Suppressor macrophage treated with lipopolysaccharide for 1 hour (primary cell): ENCODE measurements around the gene CDH4.

Source experiments
- DNase-seq, 3 donors: peaks; one replicate each; pipeline ENCODE4 v3.0.0-alpha.2; 2020 to 2022

The CDH4 gene

GRCh38 chr20:61913423-61914225 is 661.6 kb downstream of the CDH4 start:
- DNase-seq, result no peak

DNA sequence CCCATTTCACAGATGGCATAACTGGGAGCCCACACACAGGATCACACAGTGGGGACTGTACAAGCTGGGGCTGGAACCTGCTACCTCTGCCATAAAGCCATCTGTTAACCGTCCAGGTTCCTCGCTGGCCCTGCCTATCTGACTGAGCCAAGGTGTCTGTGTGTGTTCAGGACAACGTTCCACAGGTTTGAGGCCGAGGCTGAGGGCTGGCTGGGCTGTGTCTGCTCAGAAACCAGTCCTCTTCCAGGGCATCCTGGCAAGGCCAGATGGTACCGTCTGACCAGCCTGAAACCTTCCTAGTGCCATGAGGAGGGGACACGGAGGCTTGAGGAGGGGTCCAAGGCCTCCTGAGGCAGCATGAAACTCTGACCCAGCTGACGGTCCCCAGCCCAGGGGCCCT is 663.0 kb downstream of the CDH4 start:
- DNase-seq, result no peak

DNA sequence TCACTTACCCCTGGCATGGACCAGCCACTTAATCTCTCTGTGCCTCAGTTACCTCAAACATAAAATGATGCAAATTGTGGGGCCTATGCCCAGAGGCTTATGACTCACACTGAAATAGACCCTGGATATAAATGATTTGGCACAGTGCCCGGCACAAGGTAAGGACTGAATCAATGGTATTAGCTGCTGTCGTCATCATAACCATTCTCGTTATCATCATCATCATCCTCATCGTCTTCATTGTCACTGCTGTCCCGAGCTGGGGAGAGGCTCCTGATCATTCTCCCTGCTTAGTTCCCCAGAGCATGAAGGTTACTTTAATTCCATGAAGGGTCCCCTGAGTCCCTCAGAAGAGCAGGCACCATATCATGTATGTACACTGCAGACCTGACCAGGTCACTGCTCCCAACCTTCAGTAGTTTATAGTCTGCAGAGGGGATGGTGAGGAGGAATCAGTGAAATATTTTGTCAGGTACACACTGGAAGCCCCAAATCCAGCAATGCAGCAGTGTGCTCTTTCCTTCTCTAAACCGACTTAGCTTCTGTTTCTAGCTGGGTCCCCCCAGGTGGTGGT is 664.3 kb downstream of the CDH4 start:
- no peak for DNase-seq

DNA sequence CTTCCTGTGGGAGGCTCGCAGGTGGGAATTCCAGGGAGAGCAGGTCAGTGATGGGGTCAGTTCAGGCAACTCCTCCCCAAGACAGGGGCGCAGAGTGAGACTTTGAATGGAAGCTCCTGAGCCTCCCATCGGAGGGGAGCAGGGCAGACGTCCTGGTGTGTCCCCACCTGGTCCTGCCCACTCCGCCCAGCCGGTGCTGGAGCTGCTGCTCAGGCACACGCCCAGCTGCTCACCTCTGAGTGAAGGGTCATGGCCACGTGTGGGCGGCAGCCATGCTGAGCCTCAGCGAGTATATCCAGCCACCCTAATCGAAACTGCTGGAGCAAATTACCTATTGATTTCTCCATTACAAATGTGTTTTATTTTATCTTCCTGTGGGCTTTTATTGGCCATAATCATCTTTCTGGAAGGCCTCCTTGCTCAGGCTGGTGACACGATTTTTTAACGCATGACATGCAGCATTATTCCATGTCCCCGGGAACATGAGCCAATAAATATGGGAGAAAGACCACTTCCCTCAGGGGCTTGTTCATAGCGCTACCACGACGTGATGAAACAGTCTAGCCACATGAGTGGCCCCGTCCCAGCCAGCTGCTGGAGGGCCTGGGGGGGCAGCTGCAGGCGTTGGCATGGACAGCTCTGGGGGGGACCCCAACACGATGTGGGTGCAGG is 665.5 kb downstream of the CDH4 start:
- DNase-seq, result no peak

DNA sequence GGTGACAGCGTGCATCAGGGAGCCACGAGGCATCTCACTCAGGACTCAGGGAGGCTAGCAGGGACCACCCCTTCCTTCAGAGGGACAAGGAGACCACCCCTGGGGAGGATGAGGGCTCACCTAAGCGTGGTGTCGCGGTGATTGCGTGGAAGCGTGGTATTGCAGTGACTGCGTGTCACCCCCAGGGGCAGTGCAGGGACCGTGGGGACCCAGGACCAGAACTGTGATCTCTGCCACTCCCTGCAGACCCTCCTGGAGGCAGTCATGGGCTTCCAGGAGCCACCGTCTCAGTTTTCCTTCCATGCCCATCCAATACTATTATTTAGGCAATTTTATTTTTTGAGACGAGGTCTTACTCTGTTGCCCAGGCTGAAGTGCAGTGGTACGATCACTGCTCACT is 666.5 kb downstream of the CDH4 start:
- no peak for DNase-seq

DNA sequence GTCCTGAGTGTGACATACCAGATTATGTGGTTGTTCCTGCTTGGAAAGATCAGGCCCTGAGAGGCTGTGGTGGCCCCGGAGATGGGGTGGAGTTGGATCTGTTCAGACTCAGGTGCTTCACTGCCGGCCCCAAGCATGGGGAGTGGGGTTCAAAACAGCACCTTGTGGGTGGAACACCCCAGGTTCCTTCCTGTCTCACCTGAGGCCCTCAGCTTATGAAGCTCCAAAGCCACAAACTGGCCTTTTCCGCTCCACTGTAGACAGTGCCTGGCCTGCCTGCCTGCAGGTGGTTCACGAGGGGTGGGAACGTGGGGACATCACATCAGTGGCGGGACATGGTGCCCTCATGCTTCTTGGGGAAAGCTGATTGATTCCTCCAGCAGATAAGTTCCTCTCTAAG is 667.2 kb downstream of the CDH4 start:
- no peak for DNase-seq

- DNase-seq, result no peak
These were observed 667.8 kb downstream of the CDH4 start for GRCh38 chr20:61919675-61920365.

DNA sequence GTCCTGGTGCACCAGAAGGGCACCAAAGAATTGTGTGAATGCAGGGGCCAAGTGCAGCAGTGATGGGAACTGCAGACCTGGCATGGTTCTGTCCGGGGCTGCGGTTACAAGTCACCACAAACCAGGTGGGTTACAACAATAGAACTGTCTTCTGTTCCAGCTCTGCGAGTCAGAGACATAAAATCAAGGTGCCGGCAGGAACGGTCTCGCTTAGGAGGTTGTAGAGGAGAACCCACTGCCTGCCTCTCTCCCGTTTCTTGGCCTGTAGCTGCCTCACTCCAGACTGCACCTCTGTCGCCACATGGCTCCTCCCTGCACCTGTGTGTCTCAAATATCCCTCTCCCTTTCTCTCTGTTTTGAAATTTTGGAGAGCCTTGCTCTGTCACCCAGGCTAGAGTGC is 670.4 kb downstream of the CDH4 start:
- no peak for DNase-seq

DNA sequence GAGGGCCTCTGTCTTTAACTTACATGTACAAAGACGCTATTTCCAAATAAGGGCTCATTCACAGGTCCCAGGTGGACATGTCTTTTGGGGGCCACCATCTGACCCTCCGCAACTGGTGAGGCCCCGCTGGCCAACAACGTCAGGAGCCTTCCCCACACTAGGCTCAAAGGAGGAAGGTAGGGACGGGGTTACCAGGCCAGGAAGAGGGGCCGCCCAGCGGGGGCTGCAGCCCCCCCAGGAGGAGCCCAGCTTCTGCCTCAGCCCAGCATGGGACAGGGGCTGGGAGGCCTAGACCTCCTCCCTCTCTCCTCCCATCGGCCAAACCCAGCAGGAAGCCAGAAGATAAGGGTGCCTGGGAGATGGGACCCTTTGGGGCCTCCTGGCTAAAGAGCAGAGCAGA is 670.9 kb downstream of the CDH4 start:
- DNase-seq, result no peak

DNA sequence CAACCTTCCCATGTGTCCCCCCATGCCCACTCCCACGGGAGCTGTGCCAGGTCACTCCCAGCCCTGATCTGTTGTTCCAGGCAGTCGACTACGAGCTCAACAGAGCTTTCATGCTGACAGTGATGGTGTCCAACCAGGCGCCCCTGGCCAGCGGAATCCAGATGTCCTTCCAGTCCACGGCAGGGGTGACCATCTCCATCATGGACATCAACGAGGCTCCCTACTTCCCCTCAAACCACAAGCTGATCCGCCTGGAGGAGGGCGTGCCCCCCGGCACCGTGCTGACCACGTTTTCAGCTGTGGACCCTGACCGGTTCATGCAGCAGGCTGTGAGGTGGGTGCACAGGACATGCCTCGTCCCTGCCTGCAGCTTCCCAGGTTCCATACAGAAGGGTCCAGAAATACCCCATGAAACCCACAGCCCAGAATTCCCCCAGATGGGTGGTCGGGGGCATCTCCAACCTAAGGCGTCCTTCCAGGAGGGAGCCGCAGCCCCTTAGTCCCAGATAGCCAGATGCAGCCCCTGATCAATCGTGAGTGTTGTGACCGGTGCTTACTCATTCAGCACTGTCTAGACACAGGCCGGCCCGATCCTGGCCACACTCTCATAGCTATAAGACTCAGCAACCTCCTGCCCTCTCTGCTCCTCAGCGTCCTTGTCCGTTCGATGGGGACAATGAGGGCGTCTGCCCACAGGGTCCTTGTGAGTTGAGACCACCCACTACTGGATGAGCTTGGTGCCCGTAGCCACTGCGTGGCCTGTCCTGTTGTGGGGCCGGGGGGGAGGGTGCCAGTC is 671.5 kb downstream of the CDH4 start:
- no peak for DNase-seq

GRCh38 chr20:61924211-61924857 is 672.3 kb downstream of the CDH4 start:
- DNase-seq, result no peak

DNA sequence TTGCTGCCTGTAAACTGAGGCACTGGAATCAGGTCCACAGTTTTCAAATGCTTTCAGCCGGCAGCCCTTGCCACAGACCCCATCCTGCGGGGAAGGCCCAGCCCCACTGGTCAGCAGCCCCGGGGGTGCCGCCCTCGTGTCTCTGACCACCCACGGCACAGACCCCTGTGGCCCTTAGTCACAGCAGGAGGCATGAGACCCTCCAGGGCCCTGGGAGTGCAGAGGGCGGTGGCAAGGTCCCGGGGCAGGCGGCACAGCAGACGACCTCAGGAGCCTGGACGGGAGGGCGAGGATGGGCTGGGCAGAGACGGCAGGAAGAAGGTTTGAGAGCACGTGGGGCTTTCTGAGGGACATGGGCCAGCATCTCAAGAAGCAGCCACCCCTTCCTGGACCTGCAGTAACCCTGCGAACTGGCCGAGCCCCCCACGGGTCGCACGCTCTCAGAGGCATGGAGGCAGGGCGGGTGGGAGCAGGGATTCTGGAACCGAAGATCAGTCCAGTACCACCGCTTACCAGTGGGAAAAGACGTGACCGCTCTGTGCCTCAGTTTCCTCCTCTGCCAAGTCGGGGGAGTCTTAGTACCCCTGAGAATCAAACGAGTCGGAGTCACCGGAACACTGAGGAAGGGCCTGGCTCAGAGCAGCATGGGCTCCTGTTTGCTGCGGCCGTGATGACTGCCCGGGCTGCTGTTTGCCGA is 672.9 kb downstream of the CDH4 start:
- no peak for DNase-seq

DNA sequence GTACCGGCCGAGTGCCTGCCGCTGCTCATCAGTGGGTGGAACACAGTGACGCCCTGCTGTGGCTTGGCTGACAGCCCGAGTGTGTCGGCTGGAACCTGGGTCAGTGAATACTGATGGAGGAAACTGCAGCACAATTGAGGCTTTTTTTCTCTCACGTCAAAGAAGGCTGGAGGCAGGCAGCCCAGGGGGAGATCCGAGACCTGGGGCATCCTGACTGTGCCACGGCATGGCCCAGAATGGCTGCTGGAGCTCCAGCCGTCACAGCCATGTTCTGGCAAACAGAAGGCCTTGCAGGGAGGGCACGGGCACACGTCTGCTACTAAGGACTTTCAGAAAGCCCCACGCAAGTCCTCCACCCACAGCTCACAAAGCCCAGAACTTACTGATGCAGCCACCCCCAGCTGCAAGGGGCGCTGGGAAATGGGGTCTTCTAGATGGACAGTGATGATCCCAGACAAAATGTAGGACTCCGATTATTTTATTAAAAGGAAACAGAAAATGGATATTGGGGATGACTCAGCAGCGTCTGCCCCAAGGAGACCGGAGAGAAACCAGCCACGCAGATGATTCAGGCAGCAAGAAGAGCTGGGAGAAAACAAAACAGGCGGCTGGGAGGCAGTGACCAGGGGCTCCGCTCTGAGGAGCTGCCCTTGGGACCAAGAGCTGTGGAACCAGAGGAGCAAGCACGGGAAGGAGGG is 673.6 kb downstream of the CDH4 start:
- no peak for DNase-seq

GRCh38 chr20:61926253-61926613 is 674.2 kb downstream of the CDH4 start:
- no peak for DNase-seq

DNA sequence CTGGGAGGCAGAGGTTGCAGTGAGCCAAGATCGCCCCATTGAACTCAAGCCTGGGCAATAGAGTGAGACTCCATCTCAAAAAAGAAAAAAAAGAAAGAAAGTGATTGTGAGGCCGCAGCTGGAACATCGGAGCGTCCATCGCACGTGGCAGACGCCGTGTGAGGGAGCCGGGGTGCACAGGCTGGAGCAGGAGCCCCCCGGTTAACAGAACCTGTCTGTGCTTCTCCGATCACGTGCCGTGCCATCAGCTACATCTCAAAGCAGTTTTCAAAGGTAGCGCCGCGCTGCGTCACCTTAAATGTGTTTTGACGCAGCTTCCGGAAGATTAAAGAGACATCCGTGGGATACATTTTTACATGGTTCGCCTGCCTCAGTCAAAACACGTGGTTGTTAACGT is 674.7 kb downstream of the CDH4 start:
- DNase-seq, result no peak

- DNase-seq, result no peak
These were observed 675.2 kb downstream of the CDH4 start for GRCh38 chr20:61927193-61927825.

GRCh38 chr20:61927826-61928541 is 675.9 kb downstream of the CDH4 start:
- DNase-seq, result no peak

DNA sequence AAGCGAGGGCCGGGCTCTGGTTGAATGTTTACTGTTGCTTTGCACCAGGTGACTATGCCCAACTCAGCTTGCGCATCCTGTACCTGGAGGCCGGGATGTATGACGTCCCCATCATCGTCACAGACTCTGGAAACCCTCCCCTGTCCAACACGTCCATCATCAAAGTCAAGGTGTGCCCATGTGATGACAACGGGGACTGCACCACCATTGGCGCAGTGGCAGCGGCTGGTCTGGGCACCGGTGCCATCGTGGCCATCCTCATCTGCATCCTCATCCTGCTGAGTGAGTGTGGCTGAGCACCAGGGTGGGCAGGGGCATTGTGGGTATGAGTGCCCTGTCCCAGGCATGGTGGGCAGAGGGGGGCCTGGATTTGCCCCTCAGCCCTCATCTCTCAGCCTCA is 677.5 kb downstream of the CDH4 start:
- DNase-seq, result no peak

- DNase-seq, result no peak
These were observed 678.1 kb downstream of the CDH4 start for GRCh38 chr20:61929971-61930666.
